Mesothelial cell of epicardium (in vitro differentiated cells): ENCODE measurements around the gene SPAG16. TPM values are rescaled to one million over a fixed set of nuclear protein-coding genes. Genes with fewer than 3 reads are reported as not detected.

Experiments
- DNase-seq, 2 experiments: peaks; one replicate each; pipeline ENCODE4 v3.0.0; 2021; ENCODE audit warnings: low spot score in 2 of 2; ENCODE audit not compliant: unreplicated experiment in 2 of 2
- H3K27ac Mint-ChIP-seq: 2 replicates; pipeline ENCODE4 v1.8.0; 2021; ENCODE audit warnings: mixed read lengths
- H3K27me3 Mint-ChIP-seq: 2 replicates; pipeline ENCODE4 v1.8.0; 2021; ENCODE audit warnings: low read depth, mixed read lengths
- H3K36me3 Mint-ChIP-seq: 2 replicates; pipeline ENCODE4 v1.8.0; 2021; ENCODE audit warnings: mixed read lengths
- H3K4me1 Mint-ChIP-seq: 2 replicates; pipeline ENCODE4 v1.8.0; 2021; ENCODE audit warnings: mixed read lengths
- H3K4me3 Mint-ChIP-seq: 2 replicates; pipeline ENCODE4 v1.8.0; 2021; ENCODE audit warnings: mild to moderate bottlenecking, moderate library complexity, mixed read lengths
- H3K9me3 Mint-ChIP-seq: 2 replicates; pipeline ENCODE4 v1.8.0; 2021; ENCODE audit warnings: mixed read lengths
- CTCF ChIP-seq: fragments of 200-600 bp; sonication (generic); IDR thresholded peaks from one replicate; pipeline ENCODE4 v1.5.0; 2021; ENCODE audit warnings: antibody characterized with exemption; ENCODE audit not compliant: unreplicated experiment
- total RNA-seq: library from RNA; stranded (reverse); gene quantifications from 3 replicates; pipeline ENCODE4 v1.2.1, GENCODE V29; 2021

Gene SPAG16
- total RNA-seq, 1 donor from 2014 or later, result 35.1 TPM

- no peak overlapping the region for H3K4me3 Mint-ChIP-seq
- no peak for DNase-seq
- no peak for TF ChIP-seq CTCF
- H3K9me3 Mint-ChIP-seq, result peaks cover 47% of the 10 kb centered on the region
- no peaks in the 10 kb centered on the region for H3K27me3 Mint-ChIP-seq
- peaks cover 73% of the 10 kb centered on the region for H3K36me3 Mint-ChIP-seq
- no peaks in the 10 kb centered on the region for H3K4me1 Mint-ChIP-seq
- no peak overlapping the region for H3K27ac Mint-ChIP-seq
Observed at GRCh38 chr2:213306316-213306942, 22.2 kb downstream of the SPAG16 start.

- no peaks in the 10 kb centered on the region for H3K27me3 Mint-ChIP-seq
- no peaks in the 10 kb centered on the region for H3K4me1 Mint-ChIP-seq
- H3K4me3 Mint-ChIP-seq, result no peak overlapping the region
- peaks cover 29% of the 10 kb centered on the region for H3K36me3 Mint-ChIP-seq
- no peak for TF ChIP-seq CTCF
- no peak overlapping the region for H3K27ac Mint-ChIP-seq
- H3K9me3 Mint-ChIP-seq, result no peaks in the 10 kb centered on the region
- DNase-seq, result no peak
Observed at GRCh38 chr2:213315168-213315876, 31.1 kb downstream of the SPAG16 start.

DNA sequence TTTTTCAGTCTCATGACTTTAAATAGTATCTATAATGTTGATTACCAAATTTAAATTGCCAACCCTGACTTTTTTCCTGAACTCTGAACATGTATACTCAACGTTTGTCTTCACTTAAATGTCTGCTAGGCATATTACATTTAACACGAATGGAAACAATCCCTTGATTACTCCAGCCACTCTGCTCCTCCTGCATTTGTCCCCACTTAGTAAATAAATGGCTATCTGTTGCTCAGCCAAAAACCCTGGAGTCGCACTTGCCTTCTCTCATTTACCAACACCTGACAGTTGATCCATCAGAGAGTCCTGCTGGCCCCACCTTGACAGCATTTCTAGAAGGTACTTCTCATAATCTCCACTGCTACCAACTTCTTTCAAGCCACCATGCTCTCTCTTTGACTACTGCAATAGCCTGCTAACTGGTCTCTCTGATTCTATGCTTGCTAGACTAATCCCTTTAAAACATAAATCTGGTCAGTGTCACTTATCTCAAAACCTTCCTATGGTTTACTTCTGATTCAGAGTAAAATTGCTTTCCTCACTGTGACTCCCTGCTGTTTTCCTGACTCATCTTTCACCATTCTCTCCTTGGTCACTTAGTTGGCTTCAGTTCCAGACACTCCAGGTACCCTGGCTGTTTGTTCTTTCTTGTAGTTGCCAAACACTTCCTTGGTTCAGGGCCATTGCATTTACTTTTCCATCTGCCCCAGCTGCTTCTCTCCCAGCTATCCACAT is 31.9 kb downstream of the SPAG16 start:
- H3K27me3 Mint-ChIP-seq, result no peaks in the 10 kb centered on the region
- H3K4me3 Mint-ChIP-seq, result no peak overlapping the region
- H3K36me3 Mint-ChIP-seq, result peaks cover 35% of the 10 kb centered on the region
- H3K27ac Mint-ChIP-seq, result no peak overlapping the region
- no peaks in the 10 kb centered on the region for H3K4me1 Mint-ChIP-seq
- no peak for TF ChIP-seq CTCF
- no peaks in the 10 kb centered on the region for H3K9me3 Mint-ChIP-seq
- DNase-seq, result no peak

- H3K9me3 Mint-ChIP-seq, result peaks cover 4% of the 10 kb centered on the region
- no peak overlapping the region for H3K4me3 Mint-ChIP-seq
- H3K27ac Mint-ChIP-seq, result no peak overlapping the region
- no peak for TF ChIP-seq CTCF
- peaks cover 39% of the 10 kb centered on the region for H3K36me3 Mint-ChIP-seq
- no peak for DNase-seq
- no peaks in the 10 kb centered on the region for H3K27me3 Mint-ChIP-seq
- no peaks in the 10 kb centered on the region for H3K4me1 Mint-ChIP-seq
Observed at GRCh38 chr2:213317929-213318328, 33.7 kb downstream of the SPAG16 start.

DNA sequence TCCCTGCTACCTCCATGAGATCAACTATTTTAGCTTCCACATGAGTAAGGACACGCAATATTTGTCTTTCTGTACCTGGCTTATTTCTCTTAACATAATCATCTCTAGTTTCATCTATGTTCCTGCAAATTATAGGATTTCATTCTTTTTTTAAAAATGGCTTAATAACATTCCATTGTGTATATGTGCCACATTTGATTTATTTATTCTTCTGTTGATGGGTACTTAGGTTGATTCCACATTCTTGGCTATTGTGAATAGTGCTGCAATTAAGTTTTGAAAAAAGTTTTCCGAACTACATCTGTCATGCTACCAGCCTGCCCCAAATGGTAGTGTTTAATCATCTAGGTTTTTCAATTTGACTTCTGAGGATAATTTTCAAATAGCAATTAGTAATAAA is 36.3 kb downstream of the SPAG16 start:
- DNase-seq, result no peak
- Mint-ChIP-seq H3K4me1 (no peaks in the 10 kb centered on the region), H3K36me3 (peaks cover 58% of the 10 kb centered on the region), H3K4me3 (no peak overlapping the region), H3K27ac (peak overlapping the region; percentile 11), H3K27me3 (no peaks in the 10 kb centered on the region), H3K9me3 (peaks cover 24% of the 10 kb centered on the region)
- no peak for TF ChIP-seq CTCF
